Measurements from ENCODE around the gene SCFD2. TPM values are rescaled to one million over a fixed set of nuclear protein-coding genes. Genes with fewer than 3 reads are reported as not detected.

SCFD2 gene
- total and polyA plus RNA-seq, 4 donors, result 5.2 to 28.7 (median 16.4) TPM

GRCh38 chr4:52883183-52883621 is 482.7 kb downstream of the SCFD2 start:
- DNase-seq (no peak), ATAC-seq (ENCODE audit: insufficient read depth, low FRiP score) (no peak)
- Histone ChIP-seq H3K9me3 (ENCODE audit: control insufficient read depth in 4 of 4, insufficient read depth in 3 of 4, low read length in 3 of 4) (peaks cover 0 to 2% (median 0%) of the 10 kb centered on the region in 4 donors), H3K36me3 (ENCODE audit: control insufficient read depth in 4 of 4, insufficient read depth in 4 of 4, low read length in 4 of 4) (peaks cover 0 to 5% (median 0%) of the 10 kb centered on the region in 4 donors), H3K4me3 (no peak overlapping the region), H3K4me1 (ENCODE audit: control insufficient read depth in 5 of 5, insufficient read depth in 5 of 5, low read length in 5 of 5) (peaks cover 0 to 7% (median 0%) of the 10 kb centered on the region in 5 donors), H3K27me3 (ENCODE audit: control insufficient read depth in 3 of 3, insufficient read depth in 3 of 3, low read length in 2 of 3) (no peaks in the 10 kb centered on the region), H3K9ac (ENCODE audit: insufficient read depth in 1 of 2, low read length in 2 of 2) (no peak overlapping the region), H3K27ac (ENCODE audit: low read depth in 1 of 2, low read length in 1 of 2) (no peak overlapping the region)
- TF ChIP-seq CTCF (IDR thresholded peaks at IDR 0.05; ENCODE audit: control extremely low read depth, extremely low read depth), result no peak
- 80 to 92% methylated on average over 4 of the region's 4 CpGs for WGBS, 2 donors

- no peaks in the 10 kb centered on the region for H3K27me3 ChIP-seq (ENCODE audit: control insufficient read depth in 3 of 3, insufficient read depth in 3 of 3, low read length in 2 of 3)
- no peak for DNase-seq
- H3K4me3 ChIP-seq, result no peak overlapping the region
- 76 to 91% methylated on average over 1 of the region's 1 CpG for WGBS, 2 donors
- no peak for ATAC-seq (ENCODE audit: insufficient read depth, low FRiP score)
- no peak overlapping the region for H3K27ac ChIP-seq (ENCODE audit: low read depth in 1 of 2, low read length in 1 of 2)
- no peak overlapping the region for H3K9ac ChIP-seq (ENCODE audit: insufficient read depth in 1 of 2, low read length in 2 of 2)
- TF ChIP-seq CTCF (IDR thresholded peaks at IDR 0.05; ENCODE audit: control extremely low read depth, extremely low read depth), result no peak
- peaks cover 0 to 5% (median 0%) of the 10 kb centered on the region in 4 donors for H3K36me3 ChIP-seq (ENCODE audit: control insufficient read depth in 4 of 4, insufficient read depth in 4 of 4, low read length in 4 of 4)
- H3K4me1 ChIP-seq (ENCODE audit: control insufficient read depth in 5 of 5, insufficient read depth in 5 of 5, low read length in 5 of 5), result peaks cover 0 to 7% (median 0%) of the 10 kb centered on the region in 5 donors
- H3K9me3 ChIP-seq (ENCODE audit: control insufficient read depth in 4 of 4, insufficient read depth in 3 of 4, low read length in 3 of 4), result no peaks in the 10 kb centered on the region
These were observed 484.9 kb downstream of the SCFD2 start for GRCh38 chr4:52880994-52881393.

- Histone ChIP-seq H3K4me3 (no peak overlapping the region), H3K9me3 (ENCODE audit: control insufficient read depth in 4 of 4, insufficient read depth in 3 of 4, low read length in 3 of 4) (no peaks in the 10 kb centered on the region), H3K27me3 (ENCODE audit: control insufficient read depth in 3 of 3, insufficient read depth in 3 of 3, low read length in 2 of 3) (no peaks in the 10 kb centered on the region), H3K27ac (ENCODE audit: low read depth in 1 of 2, low read length in 1 of 2) (no peak overlapping the region), H3K9ac (ENCODE audit: insufficient read depth in 1 of 2, low read length in 2 of 2) (no peak overlapping the region), H3K4me1 (ENCODE audit: control insufficient read depth in 5 of 5, insufficient read depth in 5 of 5, low read length in 5 of 5) (peaks cover 0 to 7% (median 0%) of the 10 kb centered on the region in 5 donors), H3K36me3 (ENCODE audit: control insufficient read depth in 4 of 4, insufficient read depth in 4 of 4, low read length in 4 of 4) (no peaks in the 10 kb centered on the region)
- no peak for TF ChIP-seq CTCF (IDR thresholded peaks at IDR 0.05; ENCODE audit: control extremely low read depth, extremely low read depth)
- ATAC-seq (ENCODE audit: insufficient read depth, low FRiP score) (no peak), DNase-seq (no peak)
- WGBS, 2 donors, result 66 to 67% methylated on average over 3 of the region's 3 CpGs
These were observed 486.4 kb downstream of the SCFD2 start for GRCh38 chr4:52879471-52879870.

GRCh38 chr4:52877694-52878093 is 488.2 kb downstream of the SCFD2 start:
- Histone ChIP-seq H3K9me3 (ENCODE audit: control insufficient read depth in 4 of 4, insufficient read depth in 3 of 4, low read length in 3 of 4) (no peaks in the 10 kb centered on the region), H3K27me3 (ENCODE audit: control insufficient read depth in 3 of 3, insufficient read depth in 3 of 3, low read length in 2 of 3) (no peaks in the 10 kb centered on the region), H3K9ac (ENCODE audit: insufficient read depth in 1 of 2, low read length in 2 of 2) (no peak overlapping the region), H3K27ac (ENCODE audit: low read depth in 1 of 2, low read length in 1 of 2) (no peak overlapping the region), H3K4me3 (no peak overlapping the region), H3K36me3 (ENCODE audit: control insufficient read depth in 4 of 4, insufficient read depth in 4 of 4, low read length in 4 of 4) (no peaks in the 10 kb centered on the region), H3K4me1 (ENCODE audit: control insufficient read depth in 5 of 5, insufficient read depth in 5 of 5, low read length in 5 of 5) (no peaks in the 10 kb centered on the region)
- no peak for TF ChIP-seq CTCF (IDR thresholded peaks at IDR 0.05; ENCODE audit: control extremely low read depth, extremely low read depth)
- ATAC-seq (ENCODE audit: insufficient read depth, low FRiP score) (no peak), DNase-seq (no peak)
- 96 to 98% methylated on average over 6 of the region's 6 CpGs for WGBS, 2 donors

Data from lung (tissue), 12 donors.